GM23338 (cell line): ENCODE results near the gene RRP36. TPM values are rescaled to one million over a fixed set of nuclear protein-coding genes. Genes with fewer than 3 reads are reported as not detected.

ENCODE experiments used
- ATAC-seq: fragments of 200-7000 bp; cut with Tn5 transposase; 3 replicates; pipeline ENCODE4 v1.9.1; 2020
- DNase-seq: peaks from one replicate; pipeline ENCODE4 v3.0.0-alpha.2; 2015; ENCODE audit warnings: low spot score
- H2AFZ ChIP-seq: fragments of 200-600 bp; sonication (generic); 2 replicates; pipeline ENCODE4 v1.8.0; 2016; ENCODE audit warnings: antibody characterized with exemption, mild to moderate bottlenecking, moderate library complexity
- H3F3A ChIP-seq: fragments of 200-600 bp; sonication (generic); replicated peaks from 2 replicates; pipeline ENCODE4 v1.8.0; 2017; ENCODE audit warnings: antibody characterized with exemption, mixed run types, low read depth
- H3K27ac ChIP-seq: fragments of 200-600 bp; sonication (generic); 2 replicates; pipeline ENCODE4 v1.6.1; 2016; ENCODE audit warnings: low read depth
- H3K27me3 ChIP-seq: fragments of 200-600 bp; sonication (generic); 2 replicates; pipeline ENCODE4 v1.8.0; 2016; ENCODE audit warnings: mild to moderate bottlenecking, mixed run types, moderate library complexity; ENCODE audit not compliant: insufficient read depth
- H3K36me3 ChIP-seq: fragments of 200-600 bp; sonication (generic); 2 replicates; pipeline ENCODE4 v1.8.0; 2016; ENCODE audit warnings: mild to moderate bottlenecking; ENCODE audit not compliant: insufficient read depth
- H3K4me1 ChIP-seq: fragments of 200-600 bp; sonication (generic); 2 replicates; pipeline ENCODE4 v1.8.0; 2016; ENCODE audit warnings: mild to moderate bottlenecking, moderate library complexity; ENCODE audit not compliant: insufficient read depth
- H3K4me2 ChIP-seq: fragments of 200-600 bp; sonication (generic); 2 replicates; pipeline ENCODE4 v1.7.1; 2017; ENCODE audit warnings: mixed run types
- H3K4me3 ChIP-seq: fragments of 200-600 bp; sonication (generic); 2 replicates; pipeline ENCODE4 v1.6.1; 2016; ENCODE audit warnings: mixed run types
- H3K79me2 ChIP-seq: fragments of 200-600 bp; sonication (generic); replicated peaks from 2 replicates; pipeline ENCODE4 v1.8.0; 2017; ENCODE audit warnings: mild to moderate bottlenecking; ENCODE audit not compliant: insufficient read depth
- H3K9me2 ChIP-seq: fragments of 200-600 bp; sonication (generic); 2 replicates; pipeline ENCODE4 v1.8.0; 2017; ENCODE audit not compliant: insufficient read depth
- H4K20me1 ChIP-seq: fragments of 200-600 bp; sonication (generic); replicated peaks from 2 replicates; pipeline ENCODE4 v1.8.0; 2017; ENCODE audit warnings: mild to moderate bottlenecking; ENCODE audit not compliant: insufficient read depth
- H3K27ac Mint-ChIP-seq: 2 replicates; pipeline ENCODE4 v1.8.0; 2020; ENCODE audit warnings: inconsistent platforms, mild to moderate bottlenecking, moderate library complexity, mixed read lengths
- H3K27me3 Mint-ChIP-seq: 3 replicates; pipeline ENCODE4 v1.8.0; 2022; ENCODE audit warnings: low read depth, mild to moderate bottlenecking, moderate library complexity, mixed read lengths, inconsistent platforms; ENCODE audit not compliant: insufficient read depth, poor library complexity
- H3K36me3 Mint-ChIP-seq: 3 replicates; pipeline ENCODE4 v1.8.0; 2021; ENCODE audit warnings: low read depth, mild to moderate bottlenecking, inconsistent platforms, moderate library complexity, mixed read lengths
- H3K4me1 Mint-ChIP-seq: 3 replicates; pipeline ENCODE4 v1.8.0; 2020; ENCODE audit warnings: mild to moderate bottlenecking, inconsistent platforms, mixed read lengths
- H3K4me3 Mint-ChIP-seq: 3 replicates; pipeline ENCODE4 v1.8.0; 2021; ENCODE audit warnings: moderate library complexity, mild to moderate bottlenecking, inconsistent platforms, mixed read lengths
- H3K9me3 Mint-ChIP-seq: 3 replicates; pipeline ENCODE4 v1.8.0; 2020; ENCODE audit warnings: moderate library complexity, mild to moderate bottlenecking, inconsistent platforms, mixed read lengths
- CREB1 ChIP-seq: fragments of 250-450 bp; sonication (Bioruptor Pico); IDR thresholded peaks from 2 replicates; pipeline ENCODE4 v1.5.0; 2020; ENCODE audit warnings: low read depth, mild to moderate bottlenecking, moderate library complexity
- EZH2 ChIP-seq: fragments of 200-600 bp; sonication (generic); IDR thresholded peaks from one replicate; pipeline ENCODE4 v1.8.0; 2017; ENCODE audit warnings: antibody characterized with exemption, mild to moderate bottlenecking, low read depth; ENCODE audit not compliant: unreplicated experiment
- EZH2phosphoT487 ChIP-seq: fragments of 200-600 bp; sonication (generic); IDR thresholded peaks from one replicate; pipeline ENCODE4 v1.8.1; 2018; ENCODE audit warnings: antibody characterized with exemption; ENCODE audit not compliant: unreplicated experiment
- JUNB ChIP-seq: IDR thresholded peaks from one replicate; pipeline ENCODE4 v1.6.1; 2016; ENCODE audit warnings: antibody characterized with exemption; ENCODE audit not compliant: unreplicated experiment
- NANOG ChIP-seq: IDR thresholded peaks from 2 replicates; pipeline ENCODE4 v1.6.1; 2016; ENCODE audit warnings: antibody characterized with exemption, borderline replicate concordance
- POLR2AphosphoS5 ChIP-seq: IDR thresholded peaks from 2 replicates; pipeline ENCODE4 v1.6.1; 2016; ENCODE audit warnings: antibody characterized with exemption, low read depth
- STAT1 ChIP-seq: IDR thresholded peaks from one replicate; pipeline ENCODE4 v1.6.1; 2016; ENCODE audit warnings: antibody characterized with exemption; ENCODE audit not compliant: unreplicated experiment
- ZNF114 ChIP-seq: fragments of 250-450 bp; sonication (Bioruptor Pico); IDR thresholded peaks from 2 replicates; pipeline ENCODE4 v1.5.0; 2020; ENCODE audit warnings: mild to moderate bottlenecking, moderate library complexity
- ZNF331 ChIP-seq: fragments of 250-450 bp; sonication (Bioruptor Pico); IDR thresholded peaks from 2 replicates; pipeline ENCODE4 v1.5.0; 2020; ENCODE audit warnings: low read depth, mild to moderate bottlenecking, moderate library complexity
- polyA plus RNA-seq: library from polyadenylated mRNA; unstranded; fragments of >200 nt; fragmentation: Nextera tagmentation; extraction: Ambion mirVana; gene quantifications from 2 replicates; pipeline ENCODE4 v1.2.1, GENCODE V29; 2016
- total RNA-seq: library from RNA; depleted of rRNA; stranded (reverse); fragments of >200 nt; shearing (Covaris generic); gene quantifications from 2 replicates; pipeline ENCODE4 v1.2.3, GENCODE V29; 2014
- TF ChIP-seq, protein P1 (sequence below), 2 experiments: fragments of 200-600 bp in 1 of 2; sonication (generic) in 1 of 2; conservative IDR thresholded peaks; 2 replicates each; pipeline versions ENCODE4 v1.5.1 to v1.6.1; 2016 to 2017; ENCODE audit warnings: antibody characterized with exemption in 2 of 2, low read depth in 2 of 2, mild to moderate bottlenecking in 2 of 2, moderate library complexity in 1 of 2
- TF ChIP-seq, protein P2 (sequence below): IDR thresholded peaks from one replicate; pipeline ENCODE4 v1.6.1; 2018; ENCODE audit warnings: antibody characterized with exemption; ENCODE audit not compliant: unreplicated experiment
- TF ChIP-seq, protein P3 (sequence below): IDR thresholded peaks from 2 replicates; pipeline ENCODE4 v1.6.1; 2016; ENCODE audit warnings: antibody characterized with exemption

Gene RRP36
- total and polyA plus RNA-seq, 2 experiments from 2014 or later: 64.7 to 106 TPM

DNA sequence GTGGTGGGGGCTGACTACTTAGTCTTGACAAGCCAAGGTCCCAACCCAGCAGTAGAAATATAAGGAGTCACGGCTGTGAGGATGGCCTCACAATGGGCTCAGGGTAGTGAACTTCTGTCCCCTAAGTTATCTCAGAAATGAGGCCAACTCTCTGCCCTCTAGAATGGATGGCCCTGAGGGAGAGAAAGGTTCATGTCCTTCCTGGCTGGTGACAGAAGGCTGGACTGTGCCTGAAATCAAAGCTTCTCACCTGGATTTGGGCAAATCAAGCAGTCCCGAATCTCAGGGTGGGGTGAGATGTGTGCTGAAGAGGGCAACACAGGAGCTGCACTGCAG, 12.7 kb downstream of the RRP36 start:
- Histone ChIP-seq H3K79me2 (no peaks in the 10 kb centered on the region), H2AFZ (no peak overlapping the region), H3K4me3 (no peak overlapping the region), H3F3A (peaks cover 17% of the 10 kb centered on the region; the same call in 1 of the 2 replicates), H3K36me3 (peaks cover 13% of the 10 kb centered on the region), H3K4me1 (no peaks in the 10 kb centered on the region), H3K27ac (no peak overlapping the region), H3K27me3 (no peaks in the 10 kb centered on the region), H3K4me2 (no peak overlapping the region), H3K9me2 (no peaks in the 10 kb centered on the region), H4K20me1 (peaks cover 12% of the 10 kb centered on the region)
- H3K27ac Mint-ChIP-seq: no peak overlapping the region
- peaks cover 70% of the 10 kb centered on the region for H3K36me3 Mint-ChIP-seq
- no peak for TF ChIP-seq CREB1
- TF ChIP-seq, protein P1, sequence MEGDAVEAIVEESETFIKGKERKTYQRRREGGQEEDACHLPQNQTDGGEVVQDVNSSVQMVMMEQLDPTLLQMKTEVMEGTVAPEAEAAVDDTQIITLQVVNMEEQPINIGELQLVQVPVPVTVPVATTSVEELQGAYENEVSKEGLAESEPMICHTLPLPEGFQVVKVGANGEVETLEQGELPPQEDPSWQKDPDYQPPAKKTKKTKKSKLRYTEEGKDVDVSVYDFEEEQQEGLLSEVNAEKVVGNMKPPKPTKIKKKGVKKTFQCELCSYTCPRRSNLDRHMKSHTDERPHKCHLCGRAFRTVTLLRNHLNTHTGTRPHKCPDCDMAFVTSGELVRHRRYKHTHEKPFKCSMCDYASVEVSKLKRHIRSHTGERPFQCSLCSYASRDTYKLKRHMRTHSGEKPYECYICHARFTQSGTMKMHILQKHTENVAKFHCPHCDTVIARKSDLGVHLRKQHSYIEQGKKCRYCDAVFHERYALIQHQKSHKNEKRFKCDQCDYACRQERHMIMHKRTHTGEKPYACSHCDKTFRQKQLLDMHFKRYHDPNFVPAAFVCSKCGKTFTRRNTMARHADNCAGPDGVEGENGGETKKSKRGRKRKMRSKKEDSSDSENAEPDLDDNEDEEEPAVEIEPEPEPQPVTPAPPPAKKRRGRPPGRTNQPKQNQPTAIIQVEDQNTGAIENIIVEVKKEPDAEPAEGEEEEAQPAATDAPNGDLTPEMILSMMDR (conservative IDR thresholded peaks at IDR 0.05; ENCODE audit: low read depth in 2 of 2): peak in 1 of 2 experiments; percentile 31; a peak in 1 of 4 replicates
- no peak for TF ChIP-seq ZNF114
- H3K27me3 Mint-ChIP-seq: peaks cover 3% of the 10 kb centered on the region
- DNase-seq: peak; percentile 28
- no peaks in the 10 kb centered on the region for H3K9me3 Mint-ChIP-seq
- no peaks in the 10 kb centered on the region for H3K4me1 Mint-ChIP-seq
- ATAC-seq: no peak; the same call in 2 of the 3 replicates
- H3K4me3 Mint-ChIP-seq: no peak overlapping the region

DNA sequence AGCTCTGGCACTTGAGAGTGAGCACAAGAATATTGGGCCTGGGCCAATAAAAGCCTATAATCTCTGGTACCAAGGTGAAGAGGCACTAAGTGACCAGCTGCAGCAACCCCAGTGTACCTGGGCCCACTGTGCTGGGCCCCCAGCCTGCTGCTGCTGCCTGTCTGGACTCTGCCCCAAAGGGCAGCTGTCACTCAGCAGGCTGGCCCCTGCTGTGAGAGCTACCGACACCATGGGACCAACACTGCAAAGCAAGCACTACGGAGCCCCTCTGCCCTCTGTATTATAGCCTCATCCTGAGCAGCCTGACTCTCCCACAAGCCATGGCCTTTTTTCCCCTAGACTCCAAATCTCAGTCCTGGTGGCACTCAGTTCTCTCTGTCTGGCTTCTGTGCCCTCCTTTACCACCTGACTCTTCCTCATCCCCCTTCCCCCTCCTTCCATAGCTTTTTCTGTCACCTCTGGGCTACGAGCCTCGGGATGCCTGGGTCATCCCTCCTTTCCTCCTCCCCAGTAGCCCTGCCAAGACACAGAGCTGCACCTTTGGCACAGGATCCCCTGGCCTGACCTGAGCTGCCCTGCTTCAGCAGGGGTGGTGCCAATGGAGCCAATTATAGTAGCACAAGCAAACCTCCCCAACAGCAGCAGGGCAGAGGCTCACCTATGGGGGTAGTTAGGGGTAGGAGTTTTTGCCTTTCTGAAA, 14.2 kb downstream of the RRP36 start:
- no peak overlapping the region for H3K4me3 ChIP-seq
- no peak for DNase-seq
- peaks cover 61% of the 10 kb centered on the region for H3K36me3 Mint-ChIP-seq
- no peak overlapping the region for H3K27ac ChIP-seq
- no peak overlapping the region for H3K27ac Mint-ChIP-seq
- ATAC-seq: peak; percentile 24
- no peaks in the 10 kb centered on the region for H3K9me3 Mint-ChIP-seq
- H3K9me2 ChIP-seq: no peaks in the 10 kb centered on the region
- no peak overlapping the region for H2AFZ ChIP-seq
- H3K4me3 Mint-ChIP-seq: no peak overlapping the region
- H3K4me1 Mint-ChIP-seq: no peaks in the 10 kb centered on the region
- peaks cover 6% of the 10 kb centered on the region; the same call in 1 of the 2 replicates for H4K20me1 ChIP-seq
- peaks cover 3% of the 10 kb centered on the region for H3K27me3 Mint-ChIP-seq
- H3K4me2 ChIP-seq: no peak overlapping the region
- 0 out of 2 replicates have a peak, but pooled peaks cover 3% of the 10 kb centered on the region for H3K36me3 ChIP-seq
- no peaks in the 10 kb centered on the region for H3K4me1 ChIP-seq
- H3K79me2 ChIP-seq: no peaks in the 10 kb centered on the region
- H3F3A ChIP-seq: 0 out of 2 replicates have a peak, but pooled peaks cover 8% of the 10 kb centered on the region
- H3K27me3 ChIP-seq: no peaks in the 10 kb centered on the region
- no peak for TF ChIP-seq POLR2AphosphoS5
- TF ChIP-seq, protein P2, sequence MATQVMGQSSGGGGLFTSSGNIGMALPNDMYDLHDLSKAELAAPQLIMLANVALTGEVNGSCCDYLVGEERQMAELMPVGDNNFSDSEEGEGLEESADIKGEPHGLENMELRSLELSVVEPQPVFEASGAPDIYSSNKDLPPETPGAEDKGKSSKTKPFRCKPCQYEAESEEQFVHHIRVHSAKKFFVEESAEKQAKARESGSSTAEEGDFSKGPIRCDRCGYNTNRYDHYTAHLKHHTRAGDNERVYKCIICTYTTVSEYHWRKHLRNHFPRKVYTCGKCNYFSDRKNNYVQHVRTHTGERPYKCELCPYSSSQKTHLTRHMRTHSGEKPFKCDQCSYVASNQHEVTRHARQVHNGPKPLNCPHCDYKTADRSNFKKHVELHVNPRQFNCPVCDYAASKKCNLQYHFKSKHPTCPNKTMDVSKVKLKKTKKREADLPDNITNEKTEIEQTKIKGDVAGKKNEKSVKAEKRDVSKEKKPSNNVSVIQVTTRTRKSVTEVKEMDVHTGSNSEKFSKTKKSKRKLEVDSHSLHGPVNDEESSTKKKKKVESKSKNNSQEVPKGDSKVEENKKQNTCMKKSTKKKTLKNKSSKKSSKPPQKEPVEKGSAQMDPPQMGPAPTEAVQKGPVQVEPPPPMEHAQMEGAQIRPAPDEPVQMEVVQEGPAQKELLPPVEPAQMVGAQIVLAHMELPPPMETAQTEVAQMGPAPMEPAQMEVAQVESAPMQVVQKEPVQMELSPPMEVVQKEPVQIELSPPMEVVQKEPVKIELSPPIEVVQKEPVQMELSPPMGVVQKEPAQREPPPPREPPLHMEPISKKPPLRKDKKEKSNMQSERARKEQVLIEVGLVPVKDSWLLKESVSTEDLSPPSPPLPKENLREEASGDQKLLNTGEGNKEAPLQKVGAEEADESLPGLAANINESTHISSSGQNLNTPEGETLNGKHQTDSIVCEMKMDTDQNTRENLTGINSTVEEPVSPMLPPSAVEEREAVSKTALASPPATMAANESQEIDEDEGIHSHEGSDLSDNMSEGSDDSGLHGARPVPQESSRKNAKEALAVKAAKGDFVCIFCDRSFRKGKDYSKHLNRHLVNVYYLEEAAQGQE: no peak
- TF ChIP-seq EZH2phosphoT487: no peak
- no peak for TF ChIP-seq ZNF331 (CRISPR knock-in tag)
- TF ChIP-seq, protein P3, sequence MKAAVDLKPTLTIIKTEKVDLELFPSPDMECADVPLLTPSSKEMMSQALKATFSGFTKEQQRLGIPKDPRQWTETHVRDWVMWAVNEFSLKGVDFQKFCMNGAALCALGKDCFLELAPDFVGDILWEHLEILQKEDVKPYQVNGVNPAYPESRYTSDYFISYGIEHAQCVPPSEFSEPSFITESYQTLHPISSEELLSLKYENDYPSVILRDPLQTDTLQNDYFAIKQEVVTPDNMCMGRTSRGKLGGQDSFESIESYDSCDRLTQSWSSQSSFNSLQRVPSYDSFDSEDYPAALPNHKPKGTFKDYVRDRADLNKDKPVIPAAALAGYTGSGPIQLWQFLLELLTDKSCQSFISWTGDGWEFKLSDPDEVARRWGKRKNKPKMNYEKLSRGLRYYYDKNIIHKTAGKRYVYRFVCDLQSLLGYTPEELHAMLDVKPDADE: no peak
- TF ChIP-seq NANOG: no peak
- no peak for TF ChIP-seq CREB1
- TF ChIP-seq JUNB: no peak
- TF ChIP-seq ZNF114: no peak
- TF ChIP-seq EZH2: no peak
- TF ChIP-seq STAT1: no peak
- TF ChIP-seq, protein P1 (conservative IDR thresholded peaks at IDR 0.05; ENCODE audit: low read depth in 2 of 2): no peak
